H9 (cell line): ENCODE measurements around the gene PYGB. TPM values are rescaled to one million over a fixed set of nuclear protein-coding genes. Genes with fewer than 3 reads are reported as not detected.

Experiments used
- DNase-seq: peaks from one replicate; pipeline ENCODE4 v3.0.0-alpha.2; 2017
- H2AFZ ChIP-seq: one replicate; pipeline ENCODE4 v1.6.1; 2013; ENCODE audit warnings: mild to moderate bottlenecking, low read length, control low read depth, moderate library complexity
- H2AK5ac ChIP-seq: 2 replicates; pipeline ENCODE4 v1.6.1; 2013; ENCODE audit warnings: low read length, control low read depth, mixed read lengths; ENCODE audit not compliant: insufficient read length
- H2BK120ac ChIP-seq: one replicate; pipeline ENCODE4 v1.6.1; 2013; ENCODE audit warnings: low read depth, mild to moderate bottlenecking, low read length, control low read depth, inconsistent platforms; ENCODE audit not compliant: poor library complexity, severe bottlenecking
- H2BK12ac ChIP-seq: 2 replicates; pipeline ENCODE4 v1.6.1; 2013; ENCODE audit warnings: low read length, control low read depth, mixed read lengths, low read depth; ENCODE audit not compliant: insufficient read length
- H2BK15ac ChIP-seq: 2 replicates; pipeline ENCODE4 v1.6.1; 2013; ENCODE audit warnings: low read depth, low read length, control low read depth
- H2BK20ac ChIP-seq: one replicate; pipeline ENCODE4 v1.6.1; 2013; ENCODE audit warnings: low read depth, mild to moderate bottlenecking, low read length, control low read depth, inconsistent platforms; ENCODE audit not compliant: poor library complexity, severe bottlenecking
- H2BK5ac ChIP-seq: 2 replicates; pipeline ENCODE4 v1.6.1; 2013; ENCODE audit warnings: low read length, control low read depth, mixed read lengths; ENCODE audit not compliant: insufficient read length
- H3K14ac ChIP-seq: 2 replicates; pipeline ENCODE4 v1.6.1; 2013; ENCODE audit warnings: low read length, control low read depth; ENCODE audit not compliant: insufficient read depth
- H3K18ac ChIP-seq: 2 replicates; pipeline ENCODE4 v1.6.1; 2013; ENCODE audit warnings: low read depth, mild to moderate bottlenecking, mixed read lengths, low read length, control low read depth; ENCODE audit not compliant: insufficient read length
- H3K23ac ChIP-seq: 2 replicates; pipeline ENCODE4 v1.6.1; 2013; ENCODE audit warnings: low read length, control low read depth, mixed read lengths, low read depth; ENCODE audit not compliant: insufficient read length
- H3K23me2 ChIP-seq: 2 replicates; pipeline ENCODE4 v1.6.1; 2013; ENCODE audit warnings: low read depth, mild to moderate bottlenecking, mixed read lengths, low read length, control low read depth; ENCODE audit not compliant: insufficient read length, poor library complexity, severe bottlenecking
- H3K27ac ChIP-seq: 2 replicates; pipeline ENCODE4 v1.5.1; 2013; ENCODE audit warnings: low read length, control low read depth, mixed read lengths, low read depth; ENCODE audit not compliant: insufficient read length
- H3K27me3 ChIP-seq: 2 replicates; pipeline ENCODE4 v1.6.1; 2013; ENCODE audit warnings: low read length, control low read depth, inconsistent platforms; ENCODE audit not compliant: insufficient read depth
- H3K4ac ChIP-seq: 2 replicates; pipeline ENCODE4 v1.6.1; 2013; ENCODE audit warnings: low read depth, mild to moderate bottlenecking, control low read depth, inconsistent platforms, low read length, moderate library complexity
- H3K4me1 ChIP-seq: 2 replicates; pipeline ENCODE4 v1.6.1; 2013; ENCODE audit warnings: low read length, control low read depth, inconsistent platforms; ENCODE audit not compliant: insufficient read depth
- H3K4me2 ChIP-seq: 2 replicates; pipeline ENCODE4 v1.6.1; 2013; ENCODE audit warnings: low read length, control low read depth, mixed read lengths; ENCODE audit not compliant: insufficient read length, insufficient read depth
- H3K56ac ChIP-seq: 2 replicates; pipeline ENCODE4 v1.6.1; 2013; ENCODE audit warnings: low read depth, mild to moderate bottlenecking, mixed read lengths, low read length, control low read depth; ENCODE audit not compliant: insufficient read length
- H3K79me1 ChIP-seq: 2 replicates; pipeline ENCODE4 v1.6.1; 2013; ENCODE audit warnings: low read depth, mild to moderate bottlenecking, moderate library complexity, low read length, control low read depth, inconsistent platforms; ENCODE audit not compliant: insufficient read depth, poor library complexity, severe bottlenecking
- H3K79me2 ChIP-seq: 2 replicates; pipeline ENCODE4 v1.6.1; 2013; ENCODE audit warnings: low read length, control low read depth, inconsistent platforms; ENCODE audit not compliant: insufficient read depth
- H3K9ac ChIP-seq: 2 replicates; pipeline ENCODE4 v1.6.1; 2013; ENCODE audit warnings: low read length, control low read depth, mixed read lengths; ENCODE audit not compliant: insufficient read length; ENCODE audit errors: extremely low read depth
- H3K9me3 ChIP-seq: one replicate; pipeline ENCODE4 v1.6.1; 2013; ENCODE audit warnings: low read depth, low read length, inconsistent platforms; ENCODE audit not compliant: control insufficient read depth
- H3T11ph ChIP-seq: one replicate; pipeline ENCODE4 v1.6.1; 2013; ENCODE audit warnings: mild to moderate bottlenecking, low read length, control low read depth, inconsistent platforms
- H4K20me1 ChIP-seq: one replicate; pipeline ENCODE4 v1.6.1; 2013; ENCODE audit not compliant: control insufficient read depth, insufficient read length, insufficient read depth
- H4K5ac ChIP-seq: 2 replicates; pipeline ENCODE4 v1.6.1; 2013; ENCODE audit warnings: low read depth, mild to moderate bottlenecking, mixed read lengths, low read length, control low read depth; ENCODE audit not compliant: insufficient read length
- H4K8ac ChIP-seq: replicated peaks from 2 replicates; pipeline ENCODE4 v1.6.1; 2013; ENCODE audit warnings: low read length, control low read depth, mixed read lengths, low read depth; ENCODE audit not compliant: insufficient read length
- H4K91ac ChIP-seq: 2 replicates; pipeline ENCODE4 v1.6.1; 2013; ENCODE audit warnings: low read depth, mild to moderate bottlenecking, moderate library complexity, mixed read lengths, low read length, control low read depth; ENCODE audit not compliant: insufficient read length
- H3K27ac Mint-ChIP-seq, 3 experiments: 2 replicates in 2 of 3; 3 replicates in 1 of 3; pipeline ENCODE4 v1.8.0; 2020 to 2021; ENCODE audit warnings: mixed read lengths in 3 of 3, mild to moderate bottlenecking in 1 of 3, moderate library complexity in 1 of 3
- H3K27me3 Mint-ChIP-seq: 2 replicates; pipeline ENCODE4 v1.8.0; 2021; ENCODE audit warnings: low read depth, mild to moderate bottlenecking, moderate library complexity, mixed read lengths
- H3K36me3 Mint-ChIP-seq, 3 experiments: 2 replicates in 2 of 3; 3 replicates in 1 of 3; pipeline ENCODE4 v1.8.0; 2020 to 2021; ENCODE audit warnings: low read depth in 3 of 3, mixed read lengths in 3 of 3; ENCODE audit not compliant: insufficient read depth in 1 of 3
- H3K4me1 Mint-ChIP-seq, 2 experiments: 2 replicates each; pipeline ENCODE4 v1.8.0; 2020; ENCODE audit warnings: mixed read lengths in 2 of 2
- H3K4me3 Mint-ChIP-seq, 2 experiments: 2 replicates in 1 of 2; 3 replicates in 1 of 2; pipeline ENCODE4 v1.8.0; 2020 to 2021; ENCODE audit warnings: mild to moderate bottlenecking in 2 of 2, mixed read lengths in 2 of 2, moderate library complexity in 1 of 2
- H3K9me3 Mint-ChIP-seq, 2 experiments: 2 replicates in 1 of 2; 3 replicates in 1 of 2; pipeline ENCODE4 v1.8.0; 2020; ENCODE audit warnings: mild to moderate bottlenecking in 2 of 2, mixed read lengths in 2 of 2, moderate library complexity in 1 of 2
- CTCF ChIP-seq: fragments of 200-600 bp; sonication (generic); conservative IDR thresholded peaks from 3 replicates; pipeline ENCODE4 v1.8.0; 2021; ENCODE audit warnings: antibody characterized with exemption, mild to moderate bottlenecking
- WGBS: extraction: QIAGEN DNeasy Blood & Tissue Kit; methylation state at CpG from one replicate; pipeline ENCODE4 v1.1.7; 2013; ENCODE audit warnings: missing lambda C conversion rate, low lambda C conversion rate, mixed read lengths; ENCODE audit not compliant: insufficient read length; ENCODE audit errors: extremely low coverage; 5-methylcytosine and 5-hydroxymethylcytosine counted together
- total RNA-seq: library from RNA; stranded (reverse); gene quantifications from 2 replicates; pipeline ENCODE4 v1.2.1, GENCODE V29; 2021

PYGB gene
- total RNA-seq, 1 experiment from 2014 or later, result 46.9 TPM

GRCh38 chr20:25237610-25238318 is 10.1 kb upstream of the PYGB start:
- Histone ChIP-seq H3K79me1 (no peaks in the 10 kb centered on the region), H2BK120ac (no peak overlapping the region), H4K20me1 (no peaks in the 10 kb centered on the region), H3K4ac (no peak overlapping the region), H3K23ac (no peak overlapping the region), H3K56ac (no peak overlapping the region), H4K5ac (no peak overlapping the region), H4K8ac (no peak overlapping the region), H2BK12ac (no peak overlapping the region), H4K91ac (no peak overlapping the region), H2AK5ac (no peak overlapping the region), H3K23me2 (no peaks in the 10 kb centered on the region), H3K18ac (no peak overlapping the region), H3K27me3 (no peaks in the 10 kb centered on the region), H3K79me2 (no peaks in the 10 kb centered on the region), H3K9ac (no peak overlapping the region), H2BK5ac (no peak overlapping the region), H3K4me1 (no peaks in the 10 kb centered on the region), H3K4me2 (no peak overlapping the region), H2BK15ac (no peak overlapping the region), H3T11ph (no peak overlapping the region), H3K9me3 (no peaks in the 10 kb centered on the region), H2AFZ (no peak overlapping the region), H3K14ac (no peak overlapping the region), H3K27ac (no peak overlapping the region), H2BK20ac (no peak overlapping the region)
- no peak for DNase-seq
- Mint-ChIP-seq H3K27ac (no peak overlapping the region; a peak in 2 of 7 replicates), H3K4me3 (peak overlapping the region in 1 of 2 experiments; percentile 2; a peak in 1 of 5 replicates), H3K4me1 (peaks cover 35 to 39% of the 10 kb centered on the region in 2 experiments), H3K27me3 (peaks cover 4% of the 10 kb centered on the region), H3K36me3 (no peaks in the 10 kb centered on the region), H3K9me3 (no peaks in the 10 kb centered on the region)
- WGBS, result no CpG with 5 or more reads among the region's 10 CpGs
- TF ChIP-seq CTCF, result no peak
